Upper lobe of right lung (tissue), 1 donor: ENCODE results near the gene CAPN12. TPM values are rescaled to one million over a fixed set of nuclear protein-coding genes. Genes with fewer than 3 reads are reported as not detected.
"Not testable (repeated sequence)": the region's sequence is repeated elsewhere in the genome, so short reads cannot be mapped to it uniquely, and the experiment has no call there.

ENCODE experiments used
- ATAC-seq: fragments of 200-7000 bp; cut with Tn5 transposase; one replicate; pipeline ENCODE4 v1.9.1; 2020; ENCODE audit warnings: mild to moderate bottlenecking, moderate library complexity
- DNase-seq: peaks from one replicate; pipeline ENCODE4 v3.0.0-alpha.2; 2020
- H3K27ac ChIP-seq: fragments of 200-600 bp; one replicate; pipeline ENCODE4 v1.8.0; 2022
- H3K27me3 ChIP-seq: fragments of 200-600 bp; one replicate; pipeline ENCODE4 v1.8.0; 2022; ENCODE audit warnings: mild to moderate bottlenecking
- H3K36me3 ChIP-seq: fragments of 200-600 bp; one replicate; pipeline ENCODE4 v1.8.0; 2022
- H3K4me1 ChIP-seq: fragments of 200-600 bp; one replicate; pipeline ENCODE4 v1.8.0; 2022
- H3K4me3 ChIP-seq: fragments of 200-600 bp; one replicate; pipeline ENCODE4 v1.8.0; 2022; ENCODE audit warnings: mild to moderate bottlenecking
- H3K9me3 ChIP-seq: fragments of 200-600 bp; one replicate; pipeline ENCODE4 v1.8.0; 2022
- CTCF ChIP-seq: fragments of 200-600 bp; IDR thresholded peaks from one replicate; pipeline ENCODE4 v1.8.0; 2022; ENCODE audit warnings: antibody characterized with exemption
- intact Hi-C: fragments of 100-400 bp; cut with DNase I; formaldehyde crosslinking; loops from one replicate; pipeline ENCODE4 v1.11.0; 2022
- total RNA-seq: library from RNA; stranded (reverse); fragmentation: NEBNext Ultra II Directional; extraction: Animal tissue kit (Norgen Biotek cat#: 25700); gene quantifications from one replicate; pipeline ENCODE4 v1.2.1, GENCODE V29; 2021
- donor health status: DM: no; HTN: yes; CAD: no; lungs with severe emphysema.

The CAPN12 gene
- total RNA-seq, 1 donor from 2014 or later: 14.4 TPM

- peak; percentile 85 for TF ChIP-seq CTCF
- H3K9me3 ChIP-seq: no peaks in the 10 kb centered on the region
- peaks cover 8% of the 10 kb centered on the region for H3K4me1 ChIP-seq
- H3K27ac ChIP-seq: peak overlapping the region; percentile 76
- H3K4me3 ChIP-seq: peak overlapping the region; percentile 40
- no peaks in the 10 kb centered on the region for H3K36me3 ChIP-seq
- DNase-seq: peak; percentile 94
- intact Hi-C loops: no loop called here
- no peaks in the 10 kb centered on the region for H3K27me3 ChIP-seq
- peak; percentile 93 for ATAC-seq
Measured at GRCh38 chr19:38769635-38770211, 25.4 kb upstream of the CAPN12 start.

GRCh38 chr19:38766276-38767047 lies 22.2 kb upstream of the CAPN12 start:
- peaks cover 8% of the 10 kb centered on the region for H3K4me1 ChIP-seq
- no peaks in the 10 kb centered on the region for H3K9me3 ChIP-seq
- H3K27me3 ChIP-seq: no peaks in the 10 kb centered on the region
- intact Hi-C loops: no loop called here
- DNase-seq (no peak), ATAC-seq (no peak)
- H3K36me3 ChIP-seq: no peaks in the 10 kb centered on the region
- H3K27ac ChIP-seq: no peak overlapping the region
- no peak overlapping the region for H3K4me3 ChIP-seq
- no peak for TF ChIP-seq CTCF

GRCh38 chr19:38765214-38765613 lies 20.9 kb upstream of the CAPN12 start:
- Histone ChIP-seq H3K4me3 (no peak overlapping the region), H3K4me1 (peaks cover 8% of the 10 kb centered on the region), H3K9me3 (no peaks in the 10 kb centered on the region), H3K27me3 (no peaks in the 10 kb centered on the region), H3K36me3 (no peaks in the 10 kb centered on the region), H3K27ac (no peak overlapping the region)
- DNase-seq (no peak), ATAC-seq (no peak)
- no peak for TF ChIP-seq CTCF
- intact Hi-C loops: no loop called here

GRCh38 chr19:38763795-38764220 lies 19.5 kb upstream of the CAPN12 start:
- no peak for TF ChIP-seq CTCF
- Histone ChIP-seq H3K9me3 (no peaks in the 10 kb centered on the region), H3K36me3 (no peaks in the 10 kb centered on the region), H3K27ac (no peak overlapping the region), H3K27me3 (no peaks in the 10 kb centered on the region), H3K4me1 (no peaks in the 10 kb centered on the region), H3K4me3 (no peak overlapping the region)
- ATAC-seq (no peak), DNase-seq (no peak)
- intact Hi-C loops: no loop called here

- H3K4me3 ChIP-seq, H3K27ac ChIP-seq, ATAC-seq, H3K4me1 ChIP-seq, intact Hi-C loops, H3K36me3 ChIP-seq, H3K9me3 ChIP-seq, H3K27me3 ChIP-seq, DNase-seq: not testable (repeated sequence)
Measured at GRCh38 chr19:38761884-38762389, 17.7 kb upstream of the CAPN12 start.

GRCh38 chr19:38760805-38761517 lies 16.7 kb upstream of the CAPN12 start:
- H3K36me3 ChIP-seq, H3K27ac ChIP-seq, intact Hi-C loops, H3K4me3 ChIP-seq, ATAC-seq, H3K4me1 ChIP-seq, H3K27me3 ChIP-seq, DNase-seq, H3K9me3 ChIP-seq: not testable (repeated sequence)
